ENCODE results near the gene PRR35. TPM values are rescaled to one million over a fixed set of nuclear protein-coding genes. Genes with fewer than 3 reads are reported as not detected.

The PRR35 gene
- total RNA-seq, 1 donor from 2014 or later, result not detected

GRCh38 chr16:523097-523741 lies 37.0 kb upstream of the PRR35 start:
- no peak for DNase-seq (ENCODE audit: low spot score)
- Mint-ChIP-seq H3K4me3 (no peak overlapping the region), H3K9me3 (no peaks in the 10 kb centered on the region), H3K36me3 (ENCODE audit: low read depth) (peaks cover 8% of the 10 kb centered on the region), H3K27me3 (ENCODE audit: insufficient read depth) (no peaks in the 10 kb centered on the region), H3K4me1 (ENCODE audit: low read depth) (peaks cover 9% of the 10 kb centered on the region), H3K27ac (peak overlapping the region; percentile 18)
- intact Hi-C loops (cut with micrococcal nuclease), result no loop called here

GRCh38 chr16:524274-525040 lies 35.7 kb upstream of the PRR35 start:
- H3K4me3 Mint-ChIP-seq, result no peak overlapping the region
- peak overlapping the region; percentile 34 for H3K27ac Mint-ChIP-seq
- no peaks in the 10 kb centered on the region for H3K9me3 Mint-ChIP-seq
- no peak for DNase-seq (ENCODE audit: low spot score)
- no peaks in the 10 kb centered on the region for H3K27me3 Mint-ChIP-seq (ENCODE audit: insufficient read depth)
- intact Hi-C loops (cut with micrococcal nuclease), result loop anchor here (1.0 to 5.0 kb wide), 3 partner anchors 99 to 283 kb away; partner anchors contain the start of genes PGAP6 and RAB11FIP3
- H3K4me1 Mint-ChIP-seq (ENCODE audit: low read depth), result peaks cover 9% of the 10 kb centered on the region
- H3K36me3 Mint-ChIP-seq (ENCODE audit: low read depth), result peaks cover 8% of the 10 kb centered on the region

- Mint-ChIP-seq H3K36me3 (ENCODE audit: low read depth) (peaks cover 8% of the 10 kb centered on the region), H3K27ac (peak overlapping the region; percentile 99)
- intact Hi-C loops (cut with micrococcal nuclease), result loop anchor here (1.0 to 5.0 kb wide), 3 partner anchors 100 to 282 kb away; partner anchors contain the start of genes PGAP6 and RAB11FIP3
These were observed 35.1 kb upstream of the PRR35 start for GRCh38 chr16:525123-525519.

GRCh38 chr16:525520-526180 lies 34.5 kb upstream of the PRR35 start:
- H3K27me3 Mint-ChIP-seq (ENCODE audit: insufficient read depth), result no peaks in the 10 kb centered on the region
- intact Hi-C loops (cut with micrococcal nuclease), result loop anchor here (1.0 to 5.0 kb wide), 6 partner anchors 100 to 783 kb away; partner anchors contain the start of genes DECR2, FAM234A, PGAP6 and RAB11FIP3
- H3K4me3 Mint-ChIP-seq, result peak overlapping the region; percentile 89
- peak; percentile 64 for DNase-seq (ENCODE audit: low spot score)
- H3K27ac Mint-ChIP-seq, result peak overlapping the region; percentile 99
- peaks cover 10% of the 10 kb centered on the region for H3K36me3 Mint-ChIP-seq (ENCODE audit: low read depth)
- no peaks in the 10 kb centered on the region for H3K9me3 Mint-ChIP-seq
- peaks cover 9% of the 10 kb centered on the region for H3K4me1 Mint-ChIP-seq (ENCODE audit: low read depth)

More at GRCh38 chr16:525123-525519, 35.1 kb upstream of the PRR35 start:
- Mint-ChIP-seq H3K4me3 (peak overlapping the region; percentile 89), H3K27me3 (ENCODE audit: insufficient read depth) (no peaks in the 10 kb centered on the region), H3K4me1 (ENCODE audit: low read depth) (peaks cover 9% of the 10 kb centered on the region), H3K9me3 (no peaks in the 10 kb centered on the region)
- DNase-seq (ENCODE audit: low spot score), result no peak

- no peaks in the 10 kb centered on the region for H3K9me3 Mint-ChIP-seq
- no peak for DNase-seq (ENCODE audit: low spot score)
- peak overlapping the region; percentile 89 for H3K4me3 Mint-ChIP-seq
- H3K4me1 Mint-ChIP-seq (ENCODE audit: low read depth), result peaks cover 9% of the 10 kb centered on the region
- intact Hi-C loops (cut with micrococcal nuclease), result loop anchor here (1.0 to 5.0 kb wide), 9 partner anchors 44 to 782 kb away; partner anchors contain the start of genes DECR2, FAM234A, METTL26 and PGAP6
- no peaks in the 10 kb centered on the region for H3K27me3 Mint-ChIP-seq (ENCODE audit: insufficient read depth)
- peak overlapping the region; percentile 99 for H3K27ac Mint-ChIP-seq
- H3K36me3 Mint-ChIP-seq (ENCODE audit: low read depth), result peaks cover 10% of the 10 kb centered on the region
These were observed 33.8 kb upstream of the PRR35 start for GRCh38 chr16:526181-527014.

GRCh38 chr16:527015-527903 lies 32.9 kb upstream of the PRR35 start, which contains the start of gene CAPN15:
Gene CAPN15, plus strand, starts transcription at chr16:527712. Its CDS starts 19,127 bp downstream, at chr16:546839.
- peak; percentile 84 for DNase-seq (ENCODE audit: low spot score)
- Mint-ChIP-seq H3K27ac (peak within 1 kb of the TSS; percentile 94), H3K4me3 (peak within 1 kb of the TSS; percentile 95), H3K4me1 (ENCODE audit: low read depth) (peaks cover 9% of the 10 kb centered on the region), H3K36me3 (ENCODE audit: low read depth) (peaks cover 10% of the 10 kb centered on the region), H3K27me3 (ENCODE audit: insufficient read depth) (no peaks in the 10 kb centered on the region), H3K9me3 (no peaks in the 10 kb centered on the region)
- intact Hi-C loops (cut with micrococcal nuclease), result loop anchor here (1.0 to 5.0 kb wide), 9 partner anchors 43 to 782 kb away; partner anchors contain the start of genes DECR2, FAM234A, METTL26 and PGAP6

- peaks cover 9% of the 10 kb centered on the region for H3K4me1 Mint-ChIP-seq (ENCODE audit: low read depth)
- peak overlapping the region; percentile 95 for H3K4me3 Mint-ChIP-seq
- peak; percentile 22 for DNase-seq (ENCODE audit: low spot score)
- no peaks in the 10 kb centered on the region for H3K27me3 Mint-ChIP-seq (ENCODE audit: insufficient read depth)
- intact Hi-C loops (cut with micrococcal nuclease), result loop anchor here (5.0 kb wide), 2 partner anchors 146 to 279 kb away; partner anchors contain the start of gene PGAP6
- no peaks in the 10 kb centered on the region for H3K9me3 Mint-ChIP-seq
- H3K36me3 Mint-ChIP-seq (ENCODE audit: low read depth), result peaks cover 8% of the 10 kb centered on the region
- peak overlapping the region; percentile 94 for H3K27ac Mint-ChIP-seq
These were observed 31.8 kb upstream of the PRR35 start for GRCh38 chr16:528111-529011.

GRCh38 chr16:529012-529575 lies 31.1 kb upstream of the PRR35 start:
- peak overlapping the region; percentile 95 for H3K4me3 Mint-ChIP-seq
- DNase-seq (ENCODE audit: low spot score), result peak; percentile 12
- no peaks in the 10 kb centered on the region for H3K9me3 Mint-ChIP-seq
- intact Hi-C loops (cut with micrococcal nuclease), result loop anchor here (5.0 kb wide), 2 partner anchors 147 to 278 kb away; partner anchors contain the start of gene PGAP6
- H3K4me1 Mint-ChIP-seq (ENCODE audit: low read depth), result peaks cover 9% of the 10 kb centered on the region
- no peaks in the 10 kb centered on the region for H3K27me3 Mint-ChIP-seq (ENCODE audit: insufficient read depth)
- H3K36me3 Mint-ChIP-seq (ENCODE audit: low read depth), result peaks cover 8% of the 10 kb centered on the region
- peak overlapping the region; percentile 94 for H3K27ac Mint-ChIP-seq

GRCh38 chr16:530111-530817 lies 29.9 kb upstream of the PRR35 start:
- Mint-ChIP-seq H3K9me3 (no peaks in the 10 kb centered on the region), H3K36me3 (ENCODE audit: low read depth) (peaks cover 8% of the 10 kb centered on the region), H3K27ac (no peak overlapping the region), H3K4me1 (ENCODE audit: low read depth) (peaks cover 7% of the 10 kb centered on the region), H3K27me3 (ENCODE audit: insufficient read depth) (no peaks in the 10 kb centered on the region), H3K4me3 (peak overlapping the region; percentile 95)
- DNase-seq (ENCODE audit: low spot score), result no peak
- intact Hi-C loops (cut with micrococcal nuclease), result no loop called here
